ENCODE results near the gene KRTAP5-3.

DNA sequence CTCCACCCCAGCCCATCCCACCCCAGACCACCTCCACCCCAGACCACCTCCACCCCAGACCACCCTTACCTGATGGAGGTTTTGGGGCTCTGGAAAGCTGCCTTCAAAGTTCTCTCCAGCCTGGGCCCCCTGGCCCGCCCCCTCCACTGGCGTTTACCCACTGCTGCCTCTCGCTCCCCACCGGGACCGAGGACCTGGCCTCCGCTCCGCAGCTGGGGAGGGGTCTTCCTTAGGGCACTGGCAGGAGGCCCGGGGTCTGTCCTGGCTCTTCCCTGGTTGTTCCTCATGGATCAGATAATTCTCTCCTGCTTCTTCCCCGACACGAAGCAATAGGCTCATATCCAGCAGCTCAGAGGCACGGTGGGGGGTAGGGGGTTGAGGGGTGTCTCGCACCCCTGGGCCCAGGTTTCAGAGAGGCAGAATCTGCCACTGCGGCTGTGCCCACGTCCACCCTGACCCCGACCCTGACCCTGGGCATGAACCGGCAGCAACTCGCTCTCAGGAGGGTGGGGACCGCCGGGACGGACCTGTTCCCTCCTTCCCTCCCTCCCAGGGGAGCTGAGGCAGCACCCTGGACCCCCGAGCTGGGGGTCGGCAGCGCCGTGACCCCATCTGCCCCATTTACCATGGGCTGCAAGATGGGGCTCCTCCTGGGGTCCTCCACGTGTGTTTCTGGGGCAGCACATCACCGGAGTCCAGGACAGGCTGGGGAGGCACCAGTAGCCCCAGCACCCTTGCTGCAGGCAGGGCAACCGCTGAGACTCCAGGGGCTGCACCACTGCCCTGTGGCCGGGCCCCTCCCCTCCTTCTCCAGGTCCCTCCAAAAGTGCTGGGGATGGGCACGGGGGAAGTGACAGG is 34.3 kb upstream of the KRTAP5-3 start:
- TF ChIP-seq CTCF (IDR thresholded peaks at IDR 0.05; ENCODE audit: extremely low read depth in 1 of 2, insufficient read depth in 1 of 2, low read depth in 1 of 2, low read length in 2 of 2) (no peak), POLR2A (IDR thresholded peaks at IDR 0.05; ENCODE audit: low read depth, low read length) (no peak), EZH2 (IDR thresholded peaks at IDR 0.05; ENCODE audit: borderline replicate concordance, low read depth, low read length, severe bottlenecking) (no peak), MYC (IDR thresholded peaks at IDR 0.05; ENCODE audit: low read depth, low read length) (no peak), POLR2AphosphoS5 (IDR thresholded peaks at IDR 0.05; ENCODE audit: insufficient read depth, low read depth, low read length) (no peak), FOS (IDR thresholded peaks at IDR 0.05; ENCODE audit: borderline replicate concordance, insufficient read depth, low read length) (no peak)
- TF ChIP-seq, protein P1, sequence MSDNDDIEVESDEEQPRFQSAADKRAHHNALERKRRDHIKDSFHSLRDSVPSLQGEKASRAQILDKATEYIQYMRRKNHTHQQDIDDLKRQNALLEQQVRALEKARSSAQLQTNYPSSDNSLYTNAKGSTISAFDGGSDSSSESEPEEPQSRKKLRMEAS (IDR thresholded peaks at IDR 0.05; ENCODE audit: insufficient read depth, insufficient read length): no peak
